Effector memory CD8-positive, alpha-beta T cell (primary cell): Measurements from ENCODE around the gene VPS52.
A peak's percentile ranks its signal among the peaks of the same experiment; 100 is the strongest.

ENCODE experiments used
- ATAC-seq: fragments of 150-1000 bp; cut with Tn5 transposase; replicated peaks from 2 replicates; pipeline ENCODE4 v1.10.0; 2021; ENCODE audit warnings: mild to moderate bottlenecking, moderate library complexity
- DNase-seq, 3 experiments: peaks; one replicate each; pipeline ENCODE4 v3.0.0; 2021
- H3K27ac Mint-ChIP-seq, 2 donors: one replicate each; pipeline ENCODE4 v1.8.0; 2022; ENCODE audit warnings: mild to moderate bottlenecking in 2 of 2, mixed read lengths in 2 of 2, moderate library complexity in 2 of 2
- H3K27me3 Mint-ChIP-seq, 2 donors: one replicate each; pipeline ENCODE4 v1.8.0; 2022; ENCODE audit warnings: mixed read lengths in 2 of 2
- H3K36me3 Mint-ChIP-seq: one replicate; pipeline ENCODE4 v1.8.0; 2022; ENCODE audit warnings: mild to moderate bottlenecking, moderate library complexity, mixed read lengths; ENCODE audit not compliant: insufficient read depth
- H3K4me1 Mint-ChIP-seq, 2 donors: one replicate each; pipeline ENCODE4 v1.8.0; 2022; ENCODE audit warnings: low read depth in 2 of 2, mixed read lengths in 2 of 2
- H3K4me3 Mint-ChIP-seq, 2 donors: one replicate each; pipeline ENCODE4 v1.8.0; 2022; ENCODE audit warnings: mild to moderate bottlenecking in 2 of 2, mixed read lengths in 2 of 2, moderate library complexity in 2 of 2
- H3K9me3 Mint-ChIP-seq, 2 donors: one replicate each; pipeline ENCODE4 v1.8.0; 2022; ENCODE audit warnings: mixed read lengths in 2 of 2

The VPS52 gene

DNA sequence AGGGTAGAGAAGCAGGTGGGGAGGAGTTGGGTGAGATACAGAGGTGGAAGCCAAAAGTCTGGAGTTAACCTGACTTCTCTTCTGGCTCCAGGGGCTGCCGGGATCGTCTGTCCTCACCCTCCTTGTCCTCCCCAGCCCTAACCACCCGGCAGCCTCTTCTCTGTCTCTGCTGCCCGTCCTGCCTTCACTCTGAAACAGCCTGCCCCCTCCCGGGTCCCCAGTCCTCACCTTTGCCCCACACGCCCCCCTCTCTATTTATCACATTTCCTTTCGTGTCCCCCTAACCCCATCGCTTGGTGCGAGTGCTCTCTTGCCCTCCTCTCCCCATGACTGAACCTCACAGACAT, 57.7 kb downstream of the VPS52 start:
- Mint-ChIP-seq H3K9me3 (no peaks in the 10 kb centered on the region), H3K4me3 (peak overlapping the region; percentile 49 to 58), H3K27me3 (peaks cover 62 to 70% of the 10 kb centered on the region in 2 donors), H3K27ac (peak overlapping the region; percentile 27 to 49), H3K4me1 (peaks cover 24 to 27% of the 10 kb centered on the region in 2 donors), H3K36me3 (peaks cover 13% of the 10 kb centered on the region)
- ATAC-seq (no peak), DNase-seq (no peak)

DNA sequence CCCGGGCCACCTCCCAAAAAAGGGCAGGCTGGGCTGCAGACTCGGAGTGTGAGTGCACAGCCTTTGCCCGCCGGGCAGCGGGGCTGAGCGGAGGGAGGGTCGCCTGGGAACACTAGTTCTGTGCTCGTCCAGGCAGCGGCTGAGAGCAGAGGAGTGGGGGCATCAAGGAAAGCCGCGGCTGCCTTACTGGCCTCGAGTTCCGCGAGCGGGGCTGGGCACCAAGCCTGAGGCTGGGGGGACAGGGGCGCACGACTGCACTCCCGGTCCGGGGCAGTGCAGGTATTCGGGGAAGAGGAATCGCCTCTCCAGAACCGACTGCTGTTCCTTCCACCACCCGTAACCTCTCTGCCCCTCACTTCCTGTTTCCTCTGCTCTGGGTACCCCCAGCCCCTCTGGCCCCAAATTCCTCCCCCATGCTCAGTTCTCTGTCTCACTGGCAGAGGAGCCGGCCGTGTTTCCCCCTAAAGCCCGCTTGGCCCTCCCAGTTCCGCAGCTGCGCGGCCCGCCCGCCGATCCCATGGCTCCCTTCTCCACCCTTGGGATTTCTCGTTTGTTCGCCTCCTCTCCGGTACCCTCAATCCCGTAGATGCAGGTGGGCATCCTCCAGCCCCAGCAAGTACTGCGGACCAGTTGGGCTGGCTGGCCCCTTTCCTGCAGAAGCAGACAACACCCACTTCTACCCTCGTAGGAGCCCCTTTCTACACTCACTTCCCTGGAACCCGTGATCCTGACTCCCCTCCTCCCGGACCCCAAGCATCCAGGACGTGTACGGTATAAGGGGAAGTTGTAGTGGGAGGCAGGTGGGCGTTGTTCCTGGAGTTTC, 58.3 kb downstream of the VPS52 start:
- ATAC-seq: peak; percentile 21
- peaks cover 56 to 64% of the 10 kb centered on the region in 2 donors for H3K27me3 Mint-ChIP-seq
- H3K27ac Mint-ChIP-seq: peak overlapping the region; percentile 27 to 49
- H3K4me3 Mint-ChIP-seq: peak overlapping the region; percentile 49 to 58
- peaks cover 16% of the 10 kb centered on the region for H3K36me3 Mint-ChIP-seq
- no peak for DNase-seq
- H3K9me3 Mint-ChIP-seq: no peaks in the 10 kb centered on the region
- peaks cover 27 to 31% of the 10 kb centered on the region in 2 donors for H3K4me1 Mint-ChIP-seq

DNA sequence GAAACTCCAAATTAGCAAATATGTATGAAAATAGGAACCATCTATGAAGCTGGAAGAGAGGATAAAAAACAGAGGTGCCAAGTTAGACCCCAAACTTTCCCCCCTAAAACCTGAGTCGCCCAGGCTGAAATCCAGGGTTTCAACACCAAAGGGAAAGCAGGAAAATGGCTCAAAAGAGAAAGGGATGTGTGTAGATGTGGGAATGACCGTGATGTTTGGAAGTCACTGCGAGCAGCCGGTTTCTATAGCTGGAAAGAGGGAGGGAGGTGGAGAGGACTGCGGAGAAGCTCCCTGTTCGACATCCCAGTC, 58.9 kb downstream of the VPS52 start:
- H3K36me3 Mint-ChIP-seq: peaks cover 21% of the 10 kb centered on the region
- peaks cover 29 to 32% of the 10 kb centered on the region in 2 donors for H3K4me1 Mint-ChIP-seq
- no peaks in the 10 kb centered on the region for H3K9me3 Mint-ChIP-seq
- DNase-seq (no peak), ATAC-seq (no peak)
- peak overlapping the region; percentile 49 to 58 for H3K4me3 Mint-ChIP-seq
- H3K27ac Mint-ChIP-seq: no peak overlapping the region
- H3K27me3 Mint-ChIP-seq: peaks cover 50 to 58% of the 10 kb centered on the region in 2 donors

DNA sequence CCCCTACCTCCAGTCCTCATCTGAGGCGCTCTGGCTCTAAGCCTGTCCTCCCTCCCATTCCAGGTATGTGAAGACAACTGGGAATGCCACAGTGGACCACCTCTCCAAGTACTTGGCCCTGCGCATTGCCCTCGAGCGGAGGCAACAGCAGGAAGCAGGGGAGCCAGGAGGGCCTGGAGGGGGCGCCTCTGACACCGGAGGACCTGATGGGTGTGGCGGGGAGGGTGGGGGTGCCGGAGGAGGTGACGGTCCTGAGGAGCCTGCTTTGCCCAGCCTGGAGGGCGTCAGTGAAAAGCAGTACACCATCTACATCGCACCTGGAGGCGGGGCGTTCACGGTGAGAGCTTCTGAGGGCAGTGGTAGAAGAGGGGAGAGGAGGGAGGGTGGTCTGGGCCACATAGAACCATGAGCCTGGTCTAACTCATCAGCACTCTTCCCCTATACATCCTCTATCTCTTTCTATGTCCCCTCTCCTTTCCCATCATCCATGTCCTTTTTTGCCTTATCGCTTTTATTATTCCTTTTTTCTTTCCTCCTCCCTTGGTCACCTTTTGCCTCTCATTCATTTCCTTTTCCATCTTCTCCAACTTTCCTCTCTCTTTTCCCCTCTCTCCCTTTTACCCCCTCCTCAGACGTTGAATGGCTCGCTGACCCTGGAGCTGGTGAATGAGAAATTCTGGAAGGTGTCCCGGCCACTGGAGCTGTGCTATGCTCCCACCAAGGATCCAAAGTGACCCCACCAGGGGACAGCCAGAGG, 59.8 kb downstream of the VPS52 start:
- H3K4me1 Mint-ChIP-seq: peaks cover 30 to 36% of the 10 kb centered on the region in 2 donors

DNA sequence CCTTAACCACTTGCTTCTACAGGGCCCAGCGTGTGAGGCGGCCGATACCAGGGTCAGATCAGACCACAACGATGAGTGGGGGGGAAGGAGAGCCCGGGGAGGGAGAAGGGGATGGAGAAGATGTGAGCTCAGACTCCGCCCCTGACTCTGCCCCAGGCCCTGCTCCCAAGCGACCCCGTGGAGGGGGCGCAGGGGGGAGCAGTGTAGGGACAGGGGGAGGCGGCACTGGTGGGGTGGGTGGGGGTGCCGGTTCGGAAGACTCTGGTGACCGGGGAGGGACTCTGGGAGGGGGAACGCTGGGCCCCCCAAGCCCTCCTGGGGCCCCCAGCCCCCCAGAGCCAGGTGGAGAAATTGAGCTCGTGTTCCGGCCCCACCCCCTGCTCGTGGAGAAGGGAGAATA, 60.5 kb downstream of the VPS52 start:
- Mint-ChIP-seq H3K4me3 (no peak overlapping the region), H3K9me3 (no peaks in the 10 kb centered on the region), H3K27ac (no peak overlapping the region), H3K36me3 (peaks cover 23% of the 10 kb centered on the region), H3K4me1 (peaks cover 32 to 36% of the 10 kb centered on the region in 2 donors), H3K27me3 (peaks cover 38 to 43% of the 10 kb centered on the region in 2 donors)
- DNase-seq: no peak
- ATAC-seq: no peak

More for the DNA sequence above, 59.8 kb downstream of the VPS52 start:
- Mint-ChIP-seq H3K9me3 (no peaks in the 10 kb centered on the region), H3K27me3 (peaks cover 40 to 48% of the 10 kb centered on the region in 2 donors), H3K4me3 (no peak overlapping the region), H3K36me3 (peaks cover 23% of the 10 kb centered on the region), H3K27ac (no peak overlapping the region)
- no peak for DNase-seq
- no peak for ATAC-seq

DNA sequence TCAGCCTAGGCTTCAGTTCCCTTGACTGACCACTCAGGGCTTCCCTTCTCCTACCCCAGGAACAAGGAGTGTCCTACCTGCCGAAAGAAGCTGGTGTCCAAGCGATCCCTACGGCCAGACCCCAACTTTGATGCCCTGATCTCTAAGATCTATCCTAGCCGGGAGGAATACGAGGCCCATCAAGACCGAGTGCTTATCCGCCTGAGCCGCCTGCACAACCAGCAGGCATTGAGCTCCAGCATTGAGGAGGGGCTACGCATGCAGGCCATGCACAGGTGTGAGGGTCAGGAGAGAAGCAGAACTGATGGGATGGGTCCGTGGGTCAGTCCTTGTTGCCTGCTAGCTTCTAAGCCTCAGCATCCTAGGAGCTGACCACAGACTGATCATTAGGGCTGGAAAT, 61.8 kb downstream of the VPS52 start:
- ATAC-seq (no peak), DNase-seq (no peak)
- peaks cover 27 to 30% of the 10 kb centered on the region in 2 donors for H3K27me3 Mint-ChIP-seq
- peak overlapping the region; percentile 96 to 97 for H3K27ac Mint-ChIP-seq
- peak overlapping the region; percentile 83 to 93 for H3K4me3 Mint-ChIP-seq
- H3K4me1 Mint-ChIP-seq: peaks cover 41 to 44% of the 10 kb centered on the region in 2 donors
- H3K36me3 Mint-ChIP-seq: peaks cover 26% of the 10 kb centered on the region
- no peaks in the 10 kb centered on the region for H3K9me3 Mint-ChIP-seq

DNA sequence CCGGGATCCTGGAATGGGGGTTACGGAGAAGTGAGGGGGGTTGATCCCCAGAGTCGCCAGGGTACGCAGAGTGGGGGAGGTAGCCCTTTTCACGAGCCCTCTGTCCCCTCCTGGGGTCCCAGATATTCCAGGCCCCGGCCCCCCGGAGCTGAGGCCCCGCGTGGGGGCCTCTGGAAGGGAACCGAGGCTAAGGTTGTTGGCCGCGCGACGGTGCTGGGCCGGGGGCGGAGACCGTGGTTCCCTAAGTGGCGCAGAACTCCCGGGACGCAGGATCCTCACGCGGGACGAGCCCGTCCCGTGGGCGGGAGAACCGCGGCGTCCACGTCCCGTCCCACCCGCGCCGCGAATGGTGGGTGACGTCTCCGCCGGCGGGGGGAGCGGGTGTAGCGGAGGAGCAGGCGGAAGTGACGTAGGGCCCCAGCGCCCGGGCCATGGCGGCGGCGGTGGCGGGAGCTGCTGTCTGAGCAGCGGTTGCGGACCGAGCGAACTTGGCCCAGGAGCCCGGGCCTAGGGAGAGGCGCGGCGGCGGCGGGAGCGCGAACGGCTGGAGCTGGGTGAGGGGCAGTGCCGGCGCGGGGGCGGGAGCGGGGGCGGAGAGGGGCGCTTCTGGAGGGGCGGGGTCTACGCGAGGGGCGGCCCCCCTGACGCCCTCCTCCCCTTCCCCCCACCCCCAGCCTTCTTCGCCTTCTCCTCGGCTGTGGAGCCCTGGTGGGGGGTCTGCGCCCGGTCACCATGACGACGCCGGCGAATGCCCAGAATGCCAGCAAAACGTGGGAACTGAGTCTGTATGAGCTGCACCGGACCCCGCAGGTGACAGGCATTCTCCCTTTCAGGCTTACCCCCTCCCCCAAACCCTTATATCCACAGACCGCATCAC, 63.3 kb downstream of the VPS52 start, which contains the start of gene RING1:
RING1 (plus strand) TSS at position 410 of the 877 bp plus-strand sequence; CDS start at position 733, 323 bp downstream.
- peak within 1 kb of the TSS; percentile 83 to 93 for H3K4me3 Mint-ChIP-seq
- peaks cover 28% of the 10 kb centered on the region for H3K36me3 Mint-ChIP-seq
- no peaks in the 10 kb centered on the region for H3K9me3 Mint-ChIP-seq
- DNase-seq (peak; percentile 80 to 85 (median 82)), ATAC-seq (peak; percentile 72)
- peak within 1 kb of the TSS; percentile 96 to 97 for H3K27ac Mint-ChIP-seq
- peaks cover 42 to 44% of the 10 kb centered on the region in 2 donors for H3K4me1 Mint-ChIP-seq
- H3K27me3 Mint-ChIP-seq: peaks cover 12 to 15% of the 10 kb centered on the region in 2 donors

DNA sequence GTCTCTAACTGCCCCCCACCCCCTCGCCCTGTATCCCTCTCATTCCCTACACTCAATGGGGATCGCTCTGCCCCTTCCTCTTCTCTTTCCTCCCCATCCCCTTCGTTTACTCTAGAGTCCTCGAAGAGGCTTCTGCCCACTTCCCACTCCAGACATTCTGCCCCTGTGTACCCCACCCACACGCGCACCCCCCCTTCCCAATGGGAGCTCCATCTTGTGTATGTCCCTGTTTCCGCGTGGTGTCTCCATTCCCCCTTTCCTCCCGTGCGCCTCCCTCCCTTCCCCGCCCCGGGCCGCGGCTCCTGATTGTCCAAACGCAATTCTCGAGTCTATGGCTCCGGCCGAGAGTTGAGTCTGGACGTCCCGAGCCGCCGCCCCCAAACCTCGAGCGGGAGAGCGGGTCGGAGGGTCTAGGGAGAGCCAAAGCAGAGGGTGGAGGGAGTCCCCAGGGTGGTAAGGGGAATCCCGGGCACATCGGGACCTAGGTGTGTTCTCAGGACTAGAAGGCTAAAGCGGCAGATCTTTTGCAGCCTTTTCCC, 64.1 kb downstream of the VPS52 start:
- H3K4me1 Mint-ChIP-seq: peaks cover 40 to 42% of the 10 kb centered on the region in 2 donors
- peak overlapping the region; percentile 96 to 97 for H3K27ac Mint-ChIP-seq
- H3K36me3 Mint-ChIP-seq: peaks cover 33% of the 10 kb centered on the region
- H3K4me3 Mint-ChIP-seq: peak overlapping the region; percentile 83 to 93
- H3K27me3 Mint-ChIP-seq: peaks cover 5 to 8% of the 10 kb centered on the region in 2 donors
- DNase-seq (no peak), ATAC-seq (no peak)
- H3K9me3 Mint-ChIP-seq: no peaks in the 10 kb centered on the region

DNA sequence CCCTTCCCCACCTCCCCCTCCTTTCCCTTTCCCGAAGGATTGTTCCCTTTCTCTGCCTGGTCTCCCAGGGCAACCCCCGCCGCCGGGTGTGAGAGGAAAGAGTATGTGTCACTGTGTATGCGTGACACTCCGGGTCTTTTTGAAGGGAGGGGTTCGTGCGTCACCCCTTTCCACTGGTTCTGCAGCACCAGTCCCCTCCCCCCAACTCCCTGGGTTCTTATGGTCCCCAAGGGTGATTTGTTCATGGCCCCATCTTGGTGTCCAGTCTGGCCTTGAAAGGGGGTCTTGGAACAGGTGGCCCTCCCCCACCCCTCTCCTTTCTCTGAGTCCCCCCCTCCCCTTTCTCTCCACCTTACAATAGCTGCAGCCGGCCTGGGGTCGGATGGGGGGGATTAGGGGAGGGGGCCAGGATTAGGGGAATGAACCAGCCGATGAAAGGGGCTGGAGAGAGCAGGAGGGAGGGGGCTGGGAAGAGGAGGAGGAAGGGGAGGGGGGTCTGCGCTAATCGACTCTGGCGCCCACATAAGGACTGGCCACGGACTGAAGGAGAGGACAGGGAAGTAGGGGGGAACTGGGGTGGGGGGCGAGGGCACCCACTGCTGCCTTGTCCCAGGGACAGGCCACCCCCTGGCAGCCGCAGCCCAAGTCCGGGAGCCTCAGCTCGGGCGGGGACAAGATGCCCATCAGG, 64.7 kb downstream of the VPS52 start:
- ATAC-seq (no peak), DNase-seq (no peak)
- Mint-ChIP-seq H3K4me3 (peak overlapping the region; percentile 10 to 83), H3K9me3 (no peaks in the 10 kb centered on the region), H3K36me3 (peaks cover 35% of the 10 kb centered on the region), H3K27me3 (peaks cover 0 to 2% of the 10 kb centered on the region in 2 donors), H3K4me1 (peaks cover 45 to 46% of the 10 kb centered on the region in 2 donors), H3K27ac (peak overlapping the region in 1 of 2 donors; percentile 96)

DNA sequence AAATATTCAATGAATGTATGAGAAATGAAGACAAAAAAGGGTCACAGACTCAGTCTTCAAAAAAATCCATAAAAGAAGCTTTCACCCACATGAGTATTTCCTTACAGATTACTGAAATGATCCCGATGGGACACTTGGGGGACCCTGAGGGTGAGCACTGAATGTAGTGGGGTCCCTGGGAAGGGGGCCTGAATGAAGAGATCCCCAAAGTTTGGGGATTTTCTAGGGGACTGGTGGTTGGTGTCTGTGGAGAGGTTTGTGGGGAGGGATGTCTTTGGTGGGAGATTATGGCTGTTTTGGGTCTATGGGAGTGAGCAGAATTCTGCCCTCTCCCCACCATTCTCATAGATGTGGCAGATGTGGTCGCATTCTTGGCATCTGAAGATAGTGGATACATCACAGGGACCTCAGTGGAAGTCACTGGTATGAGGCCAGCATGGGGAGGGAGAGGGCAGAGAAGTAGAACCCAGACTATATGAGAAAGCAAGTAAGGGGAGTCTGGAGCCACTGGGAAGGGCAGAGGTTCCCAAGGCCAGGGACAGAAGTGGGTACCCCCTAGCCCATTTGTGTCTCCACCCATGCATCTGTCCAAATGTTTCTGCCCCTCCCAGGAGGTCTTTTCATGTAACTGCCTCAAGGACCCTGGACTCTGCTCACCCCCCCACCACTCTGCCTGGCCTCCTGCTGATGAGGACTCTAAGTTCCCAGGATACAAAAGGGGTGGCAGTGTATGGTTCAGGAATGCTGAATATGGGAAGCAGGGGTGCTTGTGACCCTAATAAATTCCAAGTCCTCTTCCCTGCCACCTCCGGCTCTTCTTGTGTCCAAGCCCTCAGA, 65.4 kb downstream of the VPS52 start:
- ATAC-seq: no peak
- Mint-ChIP-seq H3K9me3 (no peaks in the 10 kb centered on the region), H3K4me3 (peak overlapping the region; percentile 88 to 92), H3K27ac (peak overlapping the region; percentile 35 to 44), H3K4me1 (peaks cover 52 to 53% of the 10 kb centered on the region in 2 donors), H3K36me3 (peaks cover 39% of the 10 kb centered on the region), H3K27me3 (no peaks in the 10 kb centered on the region)
- DNase-seq: no peak

DNA sequence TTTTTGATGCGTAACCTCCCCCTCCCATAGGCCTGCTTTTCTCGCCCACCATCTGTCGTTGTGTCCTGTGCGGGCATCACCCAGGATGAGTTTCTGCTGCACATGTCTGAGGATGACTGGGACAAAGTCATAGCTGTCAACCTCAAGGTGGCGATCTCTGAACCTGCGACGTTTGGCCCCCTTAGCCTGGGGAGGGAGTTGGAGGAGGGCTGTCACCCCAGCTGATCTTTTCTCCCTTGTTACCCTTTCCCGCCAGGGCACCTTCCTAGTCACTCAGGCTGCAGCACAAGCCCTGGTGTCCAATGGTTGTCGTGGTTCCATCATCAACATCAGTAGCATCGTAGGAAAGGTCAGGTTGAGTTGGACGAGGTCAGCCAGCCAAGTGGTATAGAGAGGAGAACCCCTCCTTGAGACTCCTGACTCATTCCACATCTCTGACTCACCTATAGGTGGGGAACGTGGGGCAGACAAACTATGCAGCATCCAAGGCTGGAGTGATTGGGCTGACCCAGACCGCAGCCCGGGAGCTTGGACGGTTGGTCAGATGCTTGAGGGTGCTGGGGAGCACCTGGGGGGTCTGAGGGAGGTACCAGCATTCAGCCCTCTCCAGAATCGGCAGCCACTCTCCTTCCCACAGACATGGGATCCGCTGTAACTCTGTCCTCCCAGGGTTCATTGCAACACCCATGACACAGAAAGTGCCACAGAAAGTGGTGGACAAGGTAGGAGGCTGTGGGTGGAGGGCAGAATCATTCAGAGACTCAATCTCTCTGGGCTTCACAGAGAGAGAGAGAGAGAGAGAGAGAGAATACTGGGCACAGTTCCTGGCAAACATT, 66.3 kb downstream of the VPS52 start:
- no peaks in the 10 kb centered on the region for H3K27me3 Mint-ChIP-seq
- H3K27ac Mint-ChIP-seq: peak overlapping the region; percentile 35 to 81
- H3K9me3 Mint-ChIP-seq: no peaks in the 10 kb centered on the region
- H3K4me3 Mint-ChIP-seq: peak overlapping the region; percentile 88 to 92
- H3K36me3 Mint-ChIP-seq: peaks cover 43% of the 10 kb centered on the region
- no peak for ATAC-seq
- H3K4me1 Mint-ChIP-seq: peaks cover 60% of the 10 kb centered on the region in 2 donors
- DNase-seq: no peak
